HG03159 (cell line): Measurements from ENCODE around the gene SUPT16H.

Source experiments
- ATAC-seq: cut with Tn5 transposase; IDR thresholded peaks from one replicate; pipeline ENCODE4 v1.9.1; 2021; ENCODE audit warnings: mild to moderate bottlenecking, moderate library complexity; ENCODE audit not compliant: unreplicated experiment

The SUPT16H gene

GRCh38 chr14:21369949-21370679 lies 13.7 kb downstream of the SUPT16H start:
- no peak for ATAC-seq

GRCh38 chr14:21367582-21368144 lies 16.2 kb downstream of the SUPT16H start:
- no peak for ATAC-seq

- ATAC-seq, result no peak
These were observed 27.3 kb downstream of the SUPT16H start for GRCh38 chr14:21356511-21356910.

GRCh38 chr14:21352587-21352986 lies 31.2 kb downstream of the SUPT16H start:
- no peak for ATAC-seq

GRCh38 chr14:21350539-21350938 lies 33.3 kb downstream of the SUPT16H start:
- ATAC-seq, result no peak

GRCh38 chr14:21347201-21347600 lies 36.6 kb downstream of the SUPT16H start:
- no peak for ATAC-seq

GRCh38 chr14:21346532-21347135 lies 37.2 kb downstream of the SUPT16H start:
- ATAC-seq, result no peak

GRCh38 chr14:21343035-21343794 lies 40.6 kb downstream of the SUPT16H start:
- ATAC-seq, result no peak

GRCh38 chr14:21334202-21334906 lies 49.5 kb downstream of the SUPT16H start:
- ATAC-seq, result no peak

GRCh38 chr14:21332950-21333349 lies 50.9 kb downstream of the SUPT16H start:
- ATAC-seq, result no peak

- ATAC-seq, result no peak
These were observed 56.8 kb downstream of the SUPT16H start for GRCh38 chr14:21326972-21327371.

- ATAC-seq, result no peak
These were observed 61.1 kb downstream of the SUPT16H start for GRCh38 chr14:21322716-21323115.

GRCh38 chr14:21320913-21321312 lies 62.9 kb downstream of the SUPT16H start:
- ATAC-seq, result no peak

- ATAC-seq, result peak; percentile 60
These were observed 66.4 kb downstream of the SUPT16H start for GRCh38 chr14:21317398-21317797.

GRCh38 chr14:21313512-21313911 lies 70.3 kb downstream of the SUPT16H start:
- ATAC-seq, result no peak

GRCh38 chr14:21311614-21312013 lies 72.2 kb downstream of the SUPT16H start:
- no peak for ATAC-seq

GRCh38 chr14:21309956-21310355 lies 73.9 kb downstream of the SUPT16H start:
- no peak for ATAC-seq

GRCh38 chr14:21309238-21309636 lies 74.6 kb downstream of the SUPT16H start:
- no peak for ATAC-seq

- peak; percentile 80 for ATAC-seq
These were observed 75.2 kb downstream of the SUPT16H start for GRCh38 chr14:21308479-21309237.

- peak; percentile 28 for ATAC-seq
These were observed 75.7 kb downstream of the SUPT16H start for GRCh38 chr14:21308132-21308478.
